Epithelial cell of esophagus (primary cell): ENCODE data around the gene AUTS2.
"Not testable (repeated sequence)": the region's sequence is repeated elsewhere in the genome, so short reads cannot be mapped to it uniquely, and the experiment has no call there.

Source experiments
- DNase-seq: peaks from one replicate; pipeline ENCODE4 v3.0.0; 2010; ENCODE audit warnings: low read depth
- H3K4me3 ChIP-seq: 2 replicates; pipeline ENCODE4 v1.5.1; 2011; ENCODE audit warnings: mild to moderate bottlenecking, low read length, control low read depth
- TF ChIP-seq, protein P1 (sequence below): IDR thresholded peaks from 2 replicates; pipeline ENCODE4 v1.5.1; 2011; ENCODE audit warnings: low read depth, mild to moderate bottlenecking, low read length, control low read depth, inconsistent platforms; ENCODE audit not compliant: insufficient read depth; ENCODE audit errors: missing control alignments

AUTS2 gene

GRCh38 chr7:70592171-70592570 is 993.9 kb downstream of the AUTS2 start:
- TF ChIP-seq, protein P1, sequence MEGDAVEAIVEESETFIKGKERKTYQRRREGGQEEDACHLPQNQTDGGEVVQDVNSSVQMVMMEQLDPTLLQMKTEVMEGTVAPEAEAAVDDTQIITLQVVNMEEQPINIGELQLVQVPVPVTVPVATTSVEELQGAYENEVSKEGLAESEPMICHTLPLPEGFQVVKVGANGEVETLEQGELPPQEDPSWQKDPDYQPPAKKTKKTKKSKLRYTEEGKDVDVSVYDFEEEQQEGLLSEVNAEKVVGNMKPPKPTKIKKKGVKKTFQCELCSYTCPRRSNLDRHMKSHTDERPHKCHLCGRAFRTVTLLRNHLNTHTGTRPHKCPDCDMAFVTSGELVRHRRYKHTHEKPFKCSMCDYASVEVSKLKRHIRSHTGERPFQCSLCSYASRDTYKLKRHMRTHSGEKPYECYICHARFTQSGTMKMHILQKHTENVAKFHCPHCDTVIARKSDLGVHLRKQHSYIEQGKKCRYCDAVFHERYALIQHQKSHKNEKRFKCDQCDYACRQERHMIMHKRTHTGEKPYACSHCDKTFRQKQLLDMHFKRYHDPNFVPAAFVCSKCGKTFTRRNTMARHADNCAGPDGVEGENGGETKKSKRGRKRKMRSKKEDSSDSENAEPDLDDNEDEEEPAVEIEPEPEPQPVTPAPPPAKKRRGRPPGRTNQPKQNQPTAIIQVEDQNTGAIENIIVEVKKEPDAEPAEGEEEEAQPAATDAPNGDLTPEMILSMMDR = no peak
- H3K4me3 ChIP-seq = no peak overlapping the region
- no peak for DNase-seq

- DNase-seq = no peak
- TF ChIP-seq, protein P1 = no peak
- H3K4me3 ChIP-seq = no peak overlapping the region
These were observed 995.9 kb downstream of the AUTS2 start for GRCh38 chr7:70594170-70594569.

- H3K4me3 ChIP-seq, DNase-seq: not testable (repeated sequence)
These were observed 996.6 kb downstream of the AUTS2 start for GRCh38 chr7:70594885-70595284.

DNA sequence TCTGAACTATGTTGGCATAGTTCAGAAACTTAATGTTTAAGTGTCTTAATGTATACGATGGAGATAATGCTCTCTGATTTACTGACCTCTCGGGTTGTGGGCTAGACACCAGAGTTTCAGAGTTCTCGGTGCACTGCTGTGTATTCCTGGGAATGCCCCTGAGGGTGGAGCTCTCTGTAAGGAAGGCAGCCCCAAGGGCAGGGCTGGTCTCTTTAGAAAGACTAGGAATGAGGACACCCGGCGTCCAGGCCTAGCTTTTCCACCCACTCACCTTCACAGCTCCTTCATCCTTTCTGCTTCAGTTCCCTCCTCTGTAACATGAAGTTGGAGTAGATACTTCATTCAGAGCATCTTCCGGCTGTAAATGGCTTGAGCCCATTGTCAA is 997.1 kb downstream of the AUTS2 start:
- TF ChIP-seq, protein P1 = no peak
- no peak for DNase-seq
- peak overlapping the region; percentile 86 for H3K4me3 ChIP-seq

GRCh38 chr7:70595755-70596597 is 997.7 kb downstream of the AUTS2 start:
- DNase-seq = peak; percentile 55
- TF ChIP-seq, protein P1 = no peak

GRCh38 chr7:70596598-70596913 is 998.3 kb downstream of the AUTS2 start:
- H3K4me3 ChIP-seq = peak overlapping the region; percentile 86
- TF ChIP-seq, protein P1 = no peak
- DNase-seq = no peak

More at GRCh38 chr7:70595755-70596597, 997.7 kb downstream of the AUTS2 start:
- H3K4me3 ChIP-seq = peak overlapping the region; percentile 86

DNA sequence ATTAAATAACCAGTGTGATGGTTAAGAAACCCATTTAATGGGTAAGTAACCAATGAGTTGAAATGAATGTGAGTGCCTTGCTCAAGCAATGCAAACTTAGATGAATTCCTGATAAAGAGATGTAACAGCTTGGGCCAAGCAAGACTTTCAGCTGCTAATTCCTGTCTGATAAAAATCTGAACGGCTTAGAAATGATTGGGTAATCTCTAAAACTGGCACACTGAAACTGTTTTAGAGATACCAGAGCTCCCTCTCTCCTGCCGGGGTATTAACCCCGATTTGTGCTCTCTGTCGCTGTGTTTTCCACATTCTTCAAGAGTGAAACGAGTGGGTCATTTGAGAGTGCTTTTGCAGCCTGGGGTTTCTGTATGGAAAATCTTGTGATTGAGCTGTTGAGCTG is 998.8 kb downstream of the AUTS2 start:
- TF ChIP-seq, protein P1 = no peak
- DNase-seq = no peak
- peak overlapping the region; percentile 86 for H3K4me3 ChIP-seq

- H3K4me3 ChIP-seq = peak overlapping the region; percentile 86
- TF ChIP-seq, protein P1 = no peak
These were observed 1000.7 kb downstream of the AUTS2 start for GRCh38 chr7:70598976-70599375.

More at GRCh38 chr7:70598976-70599375, 1000.7 kb downstream of the AUTS2 start:
- peak; percentile 100 for DNase-seq
